PC-3 (cell line): ENCODE data around the gene ACOT6.
"Not testable (repeated sequence)": the region's sequence is repeated elsewhere in the genome, so short reads cannot be mapped to it uniquely, and the experiment has no call there.

Experiments
- CTCF ChIP-seq: fragments of 300-600 bp; sonication (generic); conservative IDR thresholded peaks from 2 replicates; pipeline ENCODE4 v1.5.1; 2017; ENCODE audit warnings: antibody characterized with exemption, low read depth, mild to moderate bottlenecking, low read length
- EZH2phosphoT487 ChIP-seq: fragments of 300-600 bp; sonication (generic); IDR thresholded peaks from 2 replicates; pipeline ENCODE4 v1.6.1; 2018; ENCODE audit warnings: mild to moderate bottlenecking, antibody characterized with exemption, low read length, borderline replicate concordance

GRCh38 chr14:73568886-73569184 is 43.5 kb upstream of the ACOT6 start:
- not testable (repeated sequence) for TF ChIP-seq CTCF, EZH2phosphoT487
